ENCODE data around the gene MME.

GRCh38 chr3:155129396-155129795 lies 49.3 kb downstream of the MME start:
- TF ChIP-seq CTCF (IDR thresholded peaks at IDR 0.05) (no peak), POLR2AphosphoS5 (IDR thresholded peaks at IDR 0.05) (no peak)

All from prostate gland (tissue), 2 donors.